ENCODE results near the gene ZNF550.
"Not testable (repeated sequence)": the region's sequence is repeated elsewhere in the genome, so short reads cannot be mapped to it uniquely, and the experiment has no call there.

The ZNF550 gene

GRCh38 chr19:57488299-57488644, 71.4 kb downstream of the ZNF550 start:
- peak overlapping the region; percentile 30; the same call in 1 of the 2 replicates for H3K4me2 ChIP-seq (ENCODE audit: low read length)
- not testable (repeated sequence) for H3K79me2 ChIP-seq (ENCODE audit: control insufficient read depth, low read length); H3K4me1 ChIP-seq (ENCODE audit: control insufficient read depth, low read length); H3F3A ChIP-seq (ENCODE audit: control insufficient read depth, insufficient read depth); H3K27ac ChIP-seq (ENCODE audit: low read depth, low read length); H3K9me2 ChIP-seq (replicated peaks; ENCODE audit: control insufficient read depth, low read length); H4K20me1 ChIP-seq (ENCODE audit: control insufficient read depth, insufficient read depth, low read depth, low read length); H3K36me3 ChIP-seq (ENCODE audit: control insufficient read depth, low read length); H3K27me3 ChIP-seq (ENCODE audit: control insufficient read depth, low read length); H3K4me3 ChIP-seq (ENCODE audit: low read length)
- H3K9me3 ChIP-seq (ENCODE audit: control insufficient read depth, insufficient read depth, low read length), result peaks cover 43% of the 10 kb centered on the region

- H3K4me3 ChIP-seq (ENCODE audit: low read length), result peak within 1 kb of the TSS; percentile 73
- not testable (repeated sequence) for H3K27ac ChIP-seq (ENCODE audit: low read depth, low read length); H3K9me2 ChIP-seq (replicated peaks; ENCODE audit: control insufficient read depth, low read length); H4K20me1 ChIP-seq (ENCODE audit: control insufficient read depth, insufficient read depth, low read depth, low read length); H3K27me3 ChIP-seq (ENCODE audit: control insufficient read depth, low read length); H3F3A ChIP-seq (ENCODE audit: control insufficient read depth, insufficient read depth); H3K36me3 ChIP-seq (ENCODE audit: control insufficient read depth, low read length); H3K4me1 ChIP-seq (ENCODE audit: control insufficient read depth, low read length); H3K79me2 ChIP-seq (ENCODE audit: control insufficient read depth, low read length)
- peaks cover 43% of the 10 kb centered on the region for H3K9me3 ChIP-seq (ENCODE audit: control insufficient read depth, insufficient read depth, low read length)
- peak within 1 kb of the TSS; percentile 64 for H3K4me2 ChIP-seq (ENCODE audit: low read length)
These were observed 72.0 kb downstream of the ZNF550 start, which contains the start of gene ZNF419 for GRCh38 chr19:57487477-57488298. Gene ZNF419 (plus strand): TSS chr19:57487750. CDS start chr19:57487951, 201 bp downstream.

Data from DOHH2 (cell line).